Measurements from ENCODE around the gene PAOX. TPM values are rescaled to one million over a fixed set of nuclear protein-coding genes. Genes with fewer than 3 reads are reported as not detected.

PAOX gene
- total and polyA plus RNA-seq, 4 experiments from 2014 or later, result 7.6 to 10.3 (median 9.3) TPM

GRCh38 chr10:133391761-133392518 lies 12.9 kb downstream of the PAOX start:
- peak in 1 of 5 donors; percentile 59 for DNase-seq
- peaks cover 29 to 65% (median 50%) of the 10 kb centered on the region in 4 donors for H3K4me1 Mint-ChIP-seq
- H3K4me3 Mint-ChIP-seq, result peak overlapping the region in 2 of 8 donors; percentile 42 to 49
- no peaks in the 10 kb centered on the region for H3K27me3 Mint-ChIP-seq
- H3K27ac Mint-ChIP-seq, result peak overlapping the region; percentile 32 to 98 (median 81)
- Histone ChIP-seq H3K27ac (ENCODE audit: low read depth, low read length) (peak overlapping the region; percentile 50), H3K4me1 (ENCODE audit: insufficient read depth, low read length) (peaks cover 71% of the 10 kb centered on the region), H3K4me3 (ENCODE audit: low read length in 2 of 2) (no peak overlapping the region), H3K27me3 (ENCODE audit: insufficient read depth, low read length) (no peaks in the 10 kb centered on the region), H3K9me3 (ENCODE audit: control insufficient read depth in 1 of 2, low read length in 2 of 2) (no peaks in the 10 kb centered on the region), H3K36me3 (ENCODE audit: insufficient read depth, low read length) (peaks cover 9% of the 10 kb centered on the region)
- H3K36me3 Mint-ChIP-seq, result peaks cover 1 to 20% of the 10 kb centered on the region in 2 donors
- ChIA-PET POLR2A (ENCODE audit: partially characterized antibody) (interaction anchor here (1.0 to 5.2 kb wide), 4 partner anchors 13 to 56 kb away, joined by 3 to 68 read pairs (median 26); partner anchors contain the start of genes CALY, FUOM and PAOX), CTCF (ENCODE audit: partially characterized antibody) (interaction anchor here (1.9 to 2.9 kb wide), 2 partner anchors 46 to 62 kb away, joined by 6 to 26 read pairs; no protein-coding TSS in a partner anchor)
- H3K9me3 Mint-ChIP-seq, result peaks cover 0 to 2% (median 0%) of the 10 kb centered on the region in 8 donors
- intact Hi-C loops (cut with micrococcal nuclease), result loop anchor here (5.0 kb wide), 2 partner anchors 35 to 130 kb away; partner anchors contain the start of gene FUOM

DNA sequence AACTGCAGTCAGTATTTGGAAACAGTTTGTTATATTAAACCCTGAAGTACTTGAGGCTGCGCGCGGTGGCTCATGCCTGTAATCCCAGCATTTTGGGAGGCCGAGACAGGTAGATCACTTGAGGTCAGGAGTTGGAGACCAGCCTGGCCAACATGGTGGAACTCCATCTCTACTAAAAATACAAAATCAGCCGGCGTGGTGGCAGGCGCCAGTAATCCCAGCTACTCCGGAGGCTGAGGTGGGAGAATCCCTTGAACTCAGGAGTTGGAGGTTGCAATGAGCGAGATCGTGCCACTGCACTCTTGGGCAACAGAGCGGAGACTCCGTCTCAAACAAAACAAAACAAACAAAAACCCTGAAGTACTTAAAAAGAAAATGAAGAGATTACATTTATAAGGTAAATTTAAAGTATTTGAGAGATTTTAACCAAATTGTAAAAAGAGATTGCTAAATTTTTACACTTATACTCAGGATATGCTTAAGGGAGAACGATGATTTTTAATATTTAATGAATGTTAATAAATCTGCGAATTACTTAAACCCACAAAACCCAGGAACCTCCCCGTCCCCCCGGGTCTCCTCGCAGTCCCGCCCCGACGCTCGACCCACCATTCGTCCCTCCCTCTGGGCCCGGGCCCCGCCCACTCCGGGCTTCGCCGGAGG lies 14.5 kb downstream of the PAOX start:
- peak overlapping the region; percentile 57 to 88 (median 77) for H3K27ac Mint-ChIP-seq
- no peak for DNase-seq
- no peaks in the 10 kb centered on the region for H3K27me3 Mint-ChIP-seq
- H3K27me3 ChIP-seq (ENCODE audit: insufficient read depth, low read length), result no peaks in the 10 kb centered on the region
- peaks cover 16% of the 10 kb centered on the region for H3K36me3 ChIP-seq (ENCODE audit: insufficient read depth, low read length)
- POLR2A ChIA-PET (ENCODE audit: partially characterized antibody), result interaction anchor here (0.5 to 2.6 kb wide), 3 partner anchors 20 to 63 kb away, joined by 3 to 13 read pairs (median 3); partner anchors contain the start of gene CALY
- peaks cover 0 to 2% (median 0%) of the 10 kb centered on the region in 8 donors for H3K9me3 Mint-ChIP-seq
- H3K27ac ChIP-seq (ENCODE audit: low read depth, low read length), result peak overlapping the region; percentile 78
- peaks cover 12 to 29% of the 10 kb centered on the region in 2 donors for H3K36me3 Mint-ChIP-seq
- CTCF ChIA-PET (ENCODE audit: partially characterized antibody), result interaction anchor here (1.1 to 1.2 kb wide), 2 partner anchors 45 to 64 kb away, joined by 3 read pairs; no protein-coding TSS in a partner anchor
- peaks cover 67% of the 10 kb centered on the region for H3K4me1 ChIP-seq (ENCODE audit: insufficient read depth, low read length)
- H3K9me3 ChIP-seq (ENCODE audit: control insufficient read depth in 1 of 2, low read length in 2 of 2), result no peaks in the 10 kb centered on the region
- peak overlapping the region in 1 of 2 donors; percentile 89 for H3K4me3 ChIP-seq (ENCODE audit: low read length in 2 of 2)
- intact Hi-C loops (cut with micrococcal nuclease), result loop anchor here (1.0 to 5.0 kb wide), 6 partner anchors 15 to 131 kb away; partner anchors contain the start of genes ECHS1, FUOM, TUBGCP2 and ZNF511
- H3K4me3 Mint-ChIP-seq, result peak overlapping the region; percentile 73 to 95 (median 90)
- H3K4me1 Mint-ChIP-seq, result peaks cover 32 to 71% (median 50%) of the 10 kb centered on the region in 4 donors

GRCh38 chr10:133394064-133394663 lies 15.1 kb downstream of the PAOX start, which contains the start of gene MTG1:
MTG1 (plus strand) TSS chr10:133394157; CDS start chr10:133394221, 64 bp downstream.
- peak within 1 kb of the TSS; percentile 78 for H3K27ac ChIP-seq (ENCODE audit: low read depth, low read length)
- H3K27me3 Mint-ChIP-seq, result no peaks in the 10 kb centered on the region
- CTCF ChIA-PET (ENCODE audit: partially characterized antibody), result interaction anchor here (1.2 kb wide), 1 partner anchor 44 kb away, joined by 3 read pairs; no protein-coding TSS in a partner anchor
- H3K27me3 ChIP-seq (ENCODE audit: insufficient read depth, low read length), result no peaks in the 10 kb centered on the region
- no peaks in the 10 kb centered on the region for H3K9me3 ChIP-seq (ENCODE audit: control insufficient read depth in 1 of 2, low read length in 2 of 2)
- POLR2A ChIA-PET (ENCODE audit: partially characterized antibody), result interaction anchor here (0.5 to 2.6 kb wide), 2 partner anchors 59 to 64 kb away, joined by 3 to 13 read pairs; partner anchors contain the start of gene CALY
- peak within 1 kb of the TSS; percentile 69 to 89 for H3K4me3 ChIP-seq (ENCODE audit: low read length in 2 of 2)
- DNase-seq, result peak; percentile 85 to 93 (median 89)
- peak within 1 kb of the TSS; percentile 88 to 95 (median 90) for H3K4me3 Mint-ChIP-seq
- H3K27ac Mint-ChIP-seq, result peak within 1 kb of the TSS; percentile 83 to 94 (median 88)
- peaks cover 22% of the 10 kb centered on the region for H3K36me3 ChIP-seq (ENCODE audit: insufficient read depth, low read length)
- H3K36me3 Mint-ChIP-seq, result peaks cover 12 to 28% of the 10 kb centered on the region in 2 donors
- intact Hi-C loops (cut with micrococcal nuclease), result loop anchor here (1.0 to 5.0 kb wide), 6 partner anchors 16 to 132 kb away; partner anchors contain the start of genes ECHS1, FUOM, TUBGCP2 and ZNF511
- H3K4me1 Mint-ChIP-seq, result peaks cover 28 to 65% (median 44%) of the 10 kb centered on the region in 4 donors
- peaks cover 0 to 2% (median 0%) of the 10 kb centered on the region in 8 donors for H3K9me3 Mint-ChIP-seq
- H3K4me1 ChIP-seq (ENCODE audit: insufficient read depth, low read length), result peaks cover 60% of the 10 kb centered on the region

DNA sequence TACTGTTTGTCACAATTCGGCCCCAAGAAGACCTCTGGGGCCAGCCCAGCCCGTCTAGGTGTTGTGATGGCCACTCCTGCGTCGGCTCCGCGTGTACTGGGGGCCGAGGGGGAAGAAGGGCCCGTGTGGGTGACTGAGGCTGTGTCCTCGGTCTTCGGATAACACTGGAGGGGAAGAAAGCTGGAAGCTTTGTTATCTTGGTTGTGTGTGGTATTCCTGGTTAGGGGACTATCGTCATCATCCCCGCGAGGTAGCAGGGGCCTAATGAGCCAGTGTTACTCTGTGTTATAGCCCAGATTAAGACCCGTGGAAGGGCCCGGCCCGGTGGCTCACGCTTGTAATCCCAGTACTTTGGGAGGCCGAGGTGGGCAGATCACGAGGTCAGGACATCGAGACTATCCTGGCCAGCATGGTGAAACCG lies 15.7 kb downstream of the PAOX start:
- no peaks in the 10 kb centered on the region for H3K9me3 ChIP-seq (ENCODE audit: control insufficient read depth in 1 of 2, low read length in 2 of 2)
- H3K27me3 Mint-ChIP-seq, result no peaks in the 10 kb centered on the region
- H3K27me3 ChIP-seq (ENCODE audit: insufficient read depth, low read length), result no peaks in the 10 kb centered on the region
- DNase-seq, result no peak
- H3K4me1 Mint-ChIP-seq, result peaks cover 26 to 66% (median 41%) of the 10 kb centered on the region in 4 donors
- peaks cover 26% of the 10 kb centered on the region for H3K36me3 ChIP-seq (ENCODE audit: insufficient read depth, low read length)
- H3K27ac ChIP-seq (ENCODE audit: low read depth, low read length), result peak overlapping the region; percentile 78
- H3K9me3 Mint-ChIP-seq, result peaks cover 0 to 2% (median 0%) of the 10 kb centered on the region in 8 donors
- intact Hi-C loops (cut with micrococcal nuclease), result loop anchor here (1.0 to 5.0 kb wide), 6 partner anchors 17 to 133 kb away; partner anchors contain the start of genes ECHS1, FUOM, TUBGCP2 and ZNF511
- ChIA-PET POLR2A (ENCODE audit: partially characterized antibody) (no interaction called here), CTCF (ENCODE audit: partially characterized antibody) (interaction anchor here (1.7 kb wide), 1 partner anchor 65 kb away, joined by 6 read pairs; no protein-coding TSS in a partner anchor)
- H3K36me3 Mint-ChIP-seq, result peaks cover 12 to 30% of the 10 kb centered on the region in 2 donors
- H3K27ac Mint-ChIP-seq, result peak overlapping the region; percentile 80 to 94 (median 88)
- peaks cover 54% of the 10 kb centered on the region for H3K4me1 ChIP-seq (ENCODE audit: insufficient read depth, low read length)
- H3K4me3 ChIP-seq (ENCODE audit: low read length in 2 of 2), result peak overlapping the region; percentile 69 to 89
- H3K4me3 Mint-ChIP-seq, result peak overlapping the region; percentile 88 to 95 (median 90)

DNA sequence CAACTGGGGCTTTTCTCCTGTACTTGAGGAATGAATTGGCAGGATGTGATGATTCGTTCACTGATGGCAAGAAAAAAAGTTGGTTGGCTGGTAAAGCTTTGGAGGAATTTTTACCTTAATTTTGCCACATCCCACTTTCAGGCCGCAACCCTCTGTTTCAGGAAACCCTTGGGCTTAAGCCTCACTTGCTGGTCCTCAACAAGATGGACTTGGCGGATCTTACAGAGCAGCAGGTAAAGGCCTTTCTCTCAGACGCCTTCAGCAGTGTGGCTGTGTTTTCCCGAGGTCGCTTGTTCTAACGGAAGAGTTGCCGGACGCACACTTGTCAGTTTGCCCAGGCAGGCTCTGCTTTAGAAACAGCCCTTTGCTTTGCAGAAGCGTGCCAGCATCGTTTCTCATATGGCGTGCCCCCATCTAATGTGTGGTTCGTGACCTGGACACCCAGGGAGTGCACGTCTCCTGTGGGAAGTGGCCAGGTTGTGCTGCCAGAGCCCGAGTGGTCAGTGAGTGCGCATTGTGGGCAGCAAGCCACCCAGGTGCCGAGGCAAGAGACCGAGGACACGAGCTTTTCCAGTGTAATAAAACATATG lies 17.1 kb downstream of the PAOX start:
- ChIA-PET CTCF (ENCODE audit: partially characterized antibody) (interaction anchor here (1.7 kb wide), 1 partner anchor 67 kb away, joined by 6 read pairs; no protein-coding TSS in a partner anchor), POLR2A (ENCODE audit: partially characterized antibody) (interaction anchor here (0.8 kb wide), 1 partner anchor 66 kb away, joined by 3 read pairs; no protein-coding TSS in a partner anchor)
- H3K4me3 ChIP-seq (ENCODE audit: low read length in 2 of 2), result no peak overlapping the region
- no peak overlapping the region for H3K27ac ChIP-seq (ENCODE audit: low read depth, low read length)
- DNase-seq, result no peak
- peaks cover 32% of the 10 kb centered on the region for H3K36me3 ChIP-seq (ENCODE audit: insufficient read depth, low read length)
- Mint-ChIP-seq H3K9me3 (no peaks in the 10 kb centered on the region), H3K27me3 (no peaks in the 10 kb centered on the region), H3K4me1 (peaks cover 19 to 64% (median 36%) of the 10 kb centered on the region in 4 donors), H3K4me3 (peak overlapping the region in 3 of 8 donors; percentile 12 to 89 (median 22)), H3K27ac (peak overlapping the region in 2 of 7 donors; percentile 17 to 88), H3K36me3 (peaks cover 18 to 36% of the 10 kb centered on the region in 2 donors)
- no peaks in the 10 kb centered on the region for H3K27me3 ChIP-seq (ENCODE audit: insufficient read depth, low read length)
- peaks cover 52% of the 10 kb centered on the region for H3K4me1 ChIP-seq (ENCODE audit: insufficient read depth, low read length)
- H3K9me3 ChIP-seq (ENCODE audit: control insufficient read depth in 1 of 2, low read length in 2 of 2), result no peaks in the 10 kb centered on the region
- intact Hi-C loops (cut with micrococcal nuclease), result no loop called here

DNA sequence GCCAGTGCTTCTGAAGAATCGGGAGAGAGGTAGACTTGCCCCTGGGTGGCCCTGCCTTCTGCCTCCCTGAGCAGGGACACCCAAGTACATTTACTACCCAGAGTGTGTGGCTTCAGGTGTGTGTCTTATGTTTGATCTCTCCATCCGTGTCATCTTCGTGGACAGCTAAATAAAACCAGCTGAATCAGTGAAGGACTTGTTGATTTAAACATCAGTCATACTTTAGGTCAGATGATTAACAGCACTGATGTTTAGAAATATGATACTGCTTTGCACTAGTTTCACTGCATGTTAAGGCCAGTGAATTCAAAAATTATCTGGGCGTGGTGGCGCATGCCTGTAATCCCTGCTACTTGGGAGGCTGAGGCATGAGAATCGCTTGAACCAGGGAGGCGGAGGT lies 18.9 kb downstream of the PAOX start:
- Mint-ChIP-seq H3K4me1 (peaks cover 21 to 61% (median 33%) of the 10 kb centered on the region in 4 donors), H3K27ac (no peak overlapping the region), H3K4me3 (peak overlapping the region in 1 of 8 donors; percentile 45), H3K36me3 (peaks cover 28 to 49% of the 10 kb centered on the region in 2 donors), H3K9me3 (no peaks in the 10 kb centered on the region), H3K27me3 (no peaks in the 10 kb centered on the region)
- Histone ChIP-seq H3K27ac (ENCODE audit: low read depth, low read length) (no peak overlapping the region), H3K9me3 (ENCODE audit: control insufficient read depth in 1 of 2, low read length in 2 of 2) (no peaks in the 10 kb centered on the region), H3K36me3 (ENCODE audit: insufficient read depth, low read length) (peaks cover 35% of the 10 kb centered on the region), H3K4me3 (ENCODE audit: low read length in 2 of 2) (no peak overlapping the region), H3K4me1 (ENCODE audit: insufficient read depth, low read length) (peaks cover 40% of the 10 kb centered on the region), H3K27me3 (ENCODE audit: insufficient read depth, low read length) (no peaks in the 10 kb centered on the region)
- intact Hi-C loops (cut with micrococcal nuclease), result no loop called here
- CTCF ChIA-PET (ENCODE audit: partially characterized antibody), result interaction anchor here (2.9 kb wide), 1 partner anchor 68 kb away, joined by 12 read pairs; no protein-coding TSS in a partner anchor
- POLR2A ChIA-PET (ENCODE audit: partially characterized antibody), result interaction anchor here (1.2 kb wide), 1 partner anchor 8 kb away, joined by 5 read pairs; no protein-coding TSS in a partner anchor
- DNase-seq, result no peak
